ENCODE measurements around the gene PPIF.

PPIF gene

DNA sequence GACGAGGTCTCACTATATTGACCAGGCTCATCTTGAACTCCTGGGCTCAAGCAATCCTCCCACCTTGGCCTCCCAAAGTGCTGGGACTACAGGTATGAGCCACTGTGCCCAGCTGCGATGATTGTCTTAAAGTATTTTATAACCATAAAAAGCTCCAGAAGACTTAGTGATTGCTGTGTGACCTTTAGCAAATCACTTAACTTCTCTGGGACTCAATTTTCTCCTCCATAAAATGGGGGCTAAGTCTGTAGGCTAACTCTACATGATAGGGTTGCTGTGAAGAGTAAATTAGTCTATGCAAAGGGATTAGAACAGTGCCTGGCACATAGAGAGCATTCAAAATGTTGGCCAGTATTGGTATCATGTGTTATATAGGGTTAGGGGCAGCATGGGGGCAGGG, 42.8 kb downstream of the PPIF start:
- no peak for DNase-seq

DNA sequence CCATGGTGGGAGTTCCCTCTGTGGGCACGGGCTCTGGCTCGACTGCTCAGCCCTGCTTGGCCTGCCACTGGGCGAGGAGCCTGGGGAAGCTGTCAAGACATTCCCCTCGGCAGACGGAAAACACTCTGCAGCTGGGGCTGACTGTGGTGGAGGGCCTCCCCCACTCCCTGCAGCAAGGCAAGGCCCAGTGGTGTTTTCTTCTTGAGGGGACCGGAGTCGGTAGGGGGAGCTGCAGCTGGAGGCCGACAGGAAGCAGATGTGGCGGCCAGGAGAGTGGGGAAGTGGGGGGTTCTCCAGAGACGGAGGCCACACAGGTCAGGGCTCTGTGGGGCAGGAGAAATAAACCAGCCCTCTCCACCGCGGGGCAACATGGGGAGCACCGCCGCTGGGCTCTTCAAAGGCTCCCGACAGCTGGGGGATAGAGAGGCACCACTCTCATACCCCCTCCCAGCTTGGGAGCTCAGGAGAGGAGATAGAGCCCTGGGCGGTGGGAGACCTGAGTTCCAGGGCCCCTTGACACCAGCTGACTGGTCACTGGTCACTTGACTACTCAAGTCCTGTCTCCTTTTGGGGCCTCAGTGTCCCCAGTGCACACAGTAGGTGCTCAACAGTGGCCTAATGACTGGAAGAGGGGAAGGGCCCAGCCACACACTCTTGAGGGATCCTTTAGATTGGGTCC, 43.4 kb downstream of the PPIF start:
- no peak for DNase-seq

DNA sequence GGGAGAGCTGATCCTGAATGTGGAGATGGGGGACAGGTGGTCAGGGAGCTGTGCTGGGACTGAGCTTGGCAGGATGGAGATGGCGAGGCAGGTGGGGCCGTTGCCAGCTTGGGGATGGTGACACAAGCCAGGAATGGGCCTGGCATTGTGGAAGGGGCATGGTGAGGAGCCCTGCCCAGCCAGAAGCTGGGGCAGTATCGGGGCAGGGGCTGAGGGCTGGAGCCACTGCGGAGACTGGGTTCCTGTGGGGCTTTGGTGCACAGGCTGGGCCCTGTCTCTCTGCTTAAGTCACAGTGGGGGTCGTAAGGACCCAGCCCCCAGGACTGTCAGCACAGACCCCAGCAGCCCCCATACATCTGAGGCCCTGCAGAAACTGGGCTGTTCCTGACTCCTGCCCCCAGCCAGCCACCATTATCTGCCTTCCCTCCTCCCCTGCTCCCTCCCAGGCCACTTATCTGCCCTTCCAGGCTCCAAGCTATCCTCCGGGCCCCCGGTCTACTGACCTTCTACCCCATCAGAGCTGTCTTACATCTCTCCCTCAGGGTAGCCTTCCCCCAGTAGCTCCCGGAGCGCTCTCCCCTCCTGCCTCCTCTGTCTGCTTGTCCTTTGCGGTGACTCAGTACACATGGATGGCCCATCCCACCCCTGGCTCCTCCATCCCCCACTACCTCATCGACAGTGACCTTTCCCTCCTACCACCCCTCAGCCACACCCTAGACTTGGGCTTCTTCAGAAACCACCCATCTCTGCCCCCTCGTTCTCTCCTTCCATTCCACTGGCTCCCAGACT, 44.2 kb downstream of the PPIF start:
- DNase-seq, result no peak

- no peak for DNase-seq
These were observed 44.7 kb downstream of the PPIF start for GRCh38 chr10:79392020-79392398.

- DNase-seq, result no peak
These were observed 45.4 kb downstream of the PPIF start for GRCh38 chr10:79392506-79393176.

GRCh38 chr10:79393221-79393923, 46.1 kb downstream of the PPIF start:
- DNase-seq, result no peak

DNA sequence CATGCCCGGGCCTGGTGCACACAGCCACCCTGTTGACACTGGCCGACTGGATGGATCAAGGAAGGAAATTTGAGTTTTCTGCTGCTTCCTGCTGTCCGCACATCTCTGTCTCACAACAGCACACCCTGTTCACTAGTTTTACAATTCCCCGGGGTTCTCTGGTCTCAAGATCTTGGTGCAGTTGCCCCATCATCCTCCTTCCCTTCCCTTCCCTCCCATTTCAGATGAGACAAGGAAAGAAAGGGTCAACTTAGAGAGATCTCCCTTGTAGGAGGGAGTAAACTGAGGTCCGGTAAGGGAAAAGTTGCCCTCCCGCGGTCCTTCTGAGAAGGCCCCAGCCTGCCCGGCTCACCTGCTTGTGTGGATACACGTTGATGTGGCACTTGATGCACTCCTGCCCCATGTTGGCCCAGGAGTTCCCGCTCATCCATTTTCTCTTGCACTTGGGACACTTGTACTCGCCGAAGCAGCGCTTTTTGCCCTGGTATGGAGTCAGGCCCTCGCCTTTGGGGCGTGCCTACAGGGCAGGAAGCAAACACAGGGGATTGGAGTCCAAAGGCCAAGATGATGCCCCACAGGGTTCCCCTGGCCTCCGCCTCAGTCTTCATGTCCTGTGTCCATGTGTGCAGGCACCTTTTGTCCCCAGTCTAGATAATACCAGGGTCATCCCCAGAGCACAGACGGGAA, 46.8 kb downstream of the PPIF start:
- no peak for DNase-seq

DNA sequence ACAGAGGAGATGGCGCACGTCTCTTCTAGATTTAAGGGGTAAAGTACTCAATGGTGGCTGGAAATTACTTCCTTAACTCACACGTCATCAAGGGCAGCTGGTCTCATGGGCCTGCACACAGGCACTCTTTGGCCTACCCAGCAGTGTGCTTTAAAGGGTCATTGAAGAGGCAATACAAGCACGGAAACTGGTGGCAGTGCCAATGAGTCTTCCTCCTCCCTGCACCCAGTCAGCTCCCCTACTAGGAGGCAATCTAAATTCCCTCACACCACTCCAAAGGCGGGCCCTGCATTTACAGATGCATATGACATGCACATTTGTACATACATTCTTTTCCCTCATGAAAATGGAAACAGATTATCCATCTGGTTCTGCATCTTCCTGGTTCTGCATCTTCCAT, 47.4 kb downstream of the PPIF start:
- DNase-seq, result no peak

DNA sequence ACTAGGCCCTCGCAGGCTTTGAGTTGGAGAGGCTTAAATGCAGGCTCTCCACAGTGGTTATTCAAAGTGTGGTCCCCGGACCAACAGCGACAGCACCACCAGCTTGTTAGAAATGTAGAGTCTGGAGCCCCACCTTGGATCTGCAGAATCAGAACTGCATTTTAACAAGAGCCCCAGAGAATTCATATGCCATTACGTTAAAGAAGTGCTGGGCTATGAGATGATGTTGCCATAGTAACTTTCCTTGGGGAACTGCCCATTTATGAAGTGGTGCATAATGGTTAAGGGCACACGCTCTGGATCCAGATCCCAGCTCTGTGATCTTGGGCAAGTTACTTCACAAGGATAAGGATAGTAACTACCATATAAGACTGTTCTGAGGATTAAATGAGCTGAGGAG, 49.3 kb downstream of the PPIF start:
- DNase-seq, result no peak

- DNase-seq, result no peak
These were observed 49.8 kb downstream of the PPIF start for GRCh38 chr10:79397051-79397450.

- DNase-seq, result no peak
These were observed 50.5 kb downstream of the PPIF start for GRCh38 chr10:79397575-79398303.

GRCh38 chr10:79398642-79399041, 51.4 kb downstream of the PPIF start:
- DNase-seq, result no peak

- no peak for DNase-seq
These were observed 52.1 kb downstream of the PPIF start for GRCh38 chr10:79399223-79399831.

DNA sequence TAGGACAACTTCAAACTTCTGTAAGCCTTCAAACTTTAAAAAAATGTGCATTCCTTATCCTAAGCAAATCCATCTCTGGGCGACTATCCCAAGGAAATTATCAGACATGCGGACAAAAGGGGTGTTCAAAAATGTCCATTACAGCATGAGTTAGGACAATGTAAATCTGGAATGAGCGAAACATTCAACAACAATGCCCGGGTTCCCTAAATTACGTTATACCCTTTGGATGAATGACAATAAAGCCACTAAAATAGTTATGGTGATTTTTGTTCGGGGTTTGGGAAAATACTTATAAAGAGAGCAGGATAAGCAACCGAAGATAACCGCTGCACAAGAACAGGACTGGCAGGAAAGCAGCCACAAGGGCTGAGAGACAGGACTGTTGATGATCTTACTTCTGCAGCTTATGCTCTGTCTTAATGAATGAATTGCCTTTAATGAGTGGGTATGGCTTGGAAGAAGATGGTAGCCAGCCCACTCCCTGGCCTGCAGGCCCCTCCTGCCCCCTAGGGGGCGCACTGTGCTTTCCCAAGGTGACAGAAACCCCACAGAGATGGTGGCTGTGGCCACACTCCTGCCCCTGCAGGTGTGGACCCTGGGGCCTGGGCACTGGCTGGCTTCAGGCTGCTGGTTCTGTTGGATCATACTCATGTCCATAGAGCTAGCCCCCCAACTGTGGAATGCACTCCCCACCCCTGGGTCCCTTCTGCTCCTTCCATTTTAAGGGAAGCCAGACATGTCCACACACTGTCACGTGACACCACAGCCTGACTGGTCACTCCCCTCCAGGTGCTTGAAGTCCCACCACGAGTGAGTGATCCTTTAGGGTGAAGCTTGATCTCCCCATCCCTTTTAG, 53.1 kb downstream of the PPIF start:
- DNase-seq, result peak in 2 of 4 experiments; percentile 11 to 13

GRCh38 chr10:79401015-79401921, 54.0 kb downstream of the PPIF start:
- no peak for DNase-seq

DNA sequence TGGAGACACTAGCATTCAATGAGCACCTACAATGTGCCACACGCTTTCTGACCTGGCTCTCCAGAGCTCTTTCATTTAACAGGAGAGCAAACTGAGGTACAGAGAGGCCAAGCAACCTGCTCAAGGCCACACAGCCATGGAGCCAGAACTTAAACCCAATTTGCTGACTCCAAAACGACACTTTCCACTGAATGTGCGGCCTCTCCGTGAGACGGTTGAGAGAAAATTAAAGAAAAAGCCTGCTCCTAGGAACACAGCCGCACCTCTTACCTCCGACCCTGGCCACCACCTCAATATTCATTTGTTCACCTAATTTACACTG, 55.3 kb downstream of the PPIF start:
- no peak for DNase-seq

- no peak for DNase-seq
These were observed 55.7 kb downstream of the PPIF start for GRCh38 chr10:79402951-79403350.

DNA sequence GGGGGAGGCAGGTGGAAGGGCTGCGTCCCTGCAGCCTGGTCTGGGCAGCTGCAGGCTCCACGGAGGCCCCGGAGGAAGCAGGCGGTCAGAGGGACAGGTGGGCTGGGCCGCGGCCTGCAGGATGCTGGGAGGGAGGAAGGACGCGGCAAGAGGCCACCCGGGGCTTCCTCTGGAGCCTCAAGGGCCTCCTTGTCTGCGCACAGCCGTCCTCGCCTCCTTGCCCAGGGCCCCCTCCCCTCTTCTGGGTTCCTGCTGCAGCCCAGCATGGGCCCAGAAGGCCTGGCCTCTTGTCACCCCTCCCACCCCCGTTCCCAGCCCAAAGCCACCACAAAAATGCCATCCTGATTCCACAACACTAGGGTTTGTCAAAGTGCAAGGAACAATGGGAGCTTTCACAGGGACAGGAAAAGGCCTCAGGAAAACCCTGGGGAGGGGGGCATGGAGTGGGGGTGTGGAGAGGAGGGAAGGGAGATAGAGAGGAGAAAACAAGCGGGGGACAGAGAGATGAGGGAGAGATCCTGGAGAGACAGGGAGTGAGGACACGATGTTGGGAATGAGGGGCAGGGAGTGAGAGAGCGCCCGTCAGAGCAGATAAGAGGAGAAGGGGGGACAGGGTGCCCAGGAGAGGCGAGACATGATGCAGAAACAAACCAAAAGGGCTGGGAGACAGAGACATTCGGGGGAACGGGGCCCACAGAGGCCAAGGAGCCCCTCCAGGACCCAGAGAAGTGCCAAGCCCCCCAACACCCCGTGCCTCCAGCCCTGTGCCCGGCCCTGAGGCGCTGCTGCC, 56.4 kb downstream of the PPIF start:
- no peak for DNase-seq

- DNase-seq, result no peak
These were observed 57.0 kb downstream of the PPIF start for GRCh38 chr10:79404231-79404609.

Measured in activated CD4-positive, CD25-positive, alpha-beta regulatory T cell (primary cell).